ENCODE results near the gene LEUTX.

The LEUTX gene

DNA sequence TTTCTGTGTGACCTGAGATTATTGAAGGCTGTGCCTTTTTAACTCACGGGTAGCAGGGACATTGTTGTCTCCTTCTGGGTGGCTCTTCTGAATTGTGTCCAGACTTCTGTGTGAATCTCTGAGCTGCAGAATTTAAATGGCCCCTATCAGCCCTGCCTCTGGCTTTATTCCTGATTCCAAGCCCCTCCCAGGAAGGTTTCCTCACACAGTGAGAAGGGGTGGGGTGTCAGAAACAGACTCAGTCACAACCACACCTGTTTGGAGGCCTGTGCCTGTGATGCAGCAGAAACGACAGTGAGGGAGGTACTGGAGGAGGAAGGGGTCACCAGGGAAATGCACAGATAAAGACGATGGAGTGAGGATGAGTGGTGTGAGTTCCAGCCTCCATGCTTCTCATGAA, 40.8 kb upstream of the LEUTX start, which contains the start of gene CLC:
CLC (minus strand) TSS at position 139 of the 400 bp plus-strand sequence; CDS start at position 62, 77 bp downstream.
- no peak within 1 kb of the TSS for H3K4me3 ChIP-seq (ENCODE audit: low read depth, low read length)
- no peak for DNase-seq (ENCODE audit: low read depth)
- TF ChIP-seq, protein P1, sequence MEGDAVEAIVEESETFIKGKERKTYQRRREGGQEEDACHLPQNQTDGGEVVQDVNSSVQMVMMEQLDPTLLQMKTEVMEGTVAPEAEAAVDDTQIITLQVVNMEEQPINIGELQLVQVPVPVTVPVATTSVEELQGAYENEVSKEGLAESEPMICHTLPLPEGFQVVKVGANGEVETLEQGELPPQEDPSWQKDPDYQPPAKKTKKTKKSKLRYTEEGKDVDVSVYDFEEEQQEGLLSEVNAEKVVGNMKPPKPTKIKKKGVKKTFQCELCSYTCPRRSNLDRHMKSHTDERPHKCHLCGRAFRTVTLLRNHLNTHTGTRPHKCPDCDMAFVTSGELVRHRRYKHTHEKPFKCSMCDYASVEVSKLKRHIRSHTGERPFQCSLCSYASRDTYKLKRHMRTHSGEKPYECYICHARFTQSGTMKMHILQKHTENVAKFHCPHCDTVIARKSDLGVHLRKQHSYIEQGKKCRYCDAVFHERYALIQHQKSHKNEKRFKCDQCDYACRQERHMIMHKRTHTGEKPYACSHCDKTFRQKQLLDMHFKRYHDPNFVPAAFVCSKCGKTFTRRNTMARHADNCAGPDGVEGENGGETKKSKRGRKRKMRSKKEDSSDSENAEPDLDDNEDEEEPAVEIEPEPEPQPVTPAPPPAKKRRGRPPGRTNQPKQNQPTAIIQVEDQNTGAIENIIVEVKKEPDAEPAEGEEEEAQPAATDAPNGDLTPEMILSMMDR (IDR thresholded peaks at IDR 0.05; ENCODE audit: control insufficient read depth, extremely low read depth, insufficient read depth): no peak

DNA sequence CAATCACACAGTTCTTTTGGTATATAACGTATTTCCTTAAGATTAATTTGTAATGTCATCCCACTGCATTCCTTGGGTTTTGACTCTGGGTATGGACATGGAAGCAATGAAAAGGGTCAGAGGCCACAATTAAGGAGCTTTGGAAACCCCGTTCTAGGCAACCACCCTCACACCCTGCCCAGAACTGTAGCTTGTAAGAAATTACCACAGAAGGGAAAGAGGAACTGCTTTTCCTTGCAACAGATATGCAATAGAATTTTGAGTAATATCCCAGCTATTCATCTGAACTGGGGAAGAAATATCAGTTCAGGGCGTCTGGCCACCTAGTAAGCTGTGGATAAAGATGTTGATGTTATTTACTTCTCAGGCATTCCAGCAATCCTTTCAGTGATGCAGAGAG, 39.8 kb upstream of the LEUTX start:
- no peak for DNase-seq (ENCODE audit: low read depth)
- H3K4me3 ChIP-seq (ENCODE audit: low read depth, low read length): no peak overlapping the region
- TF ChIP-seq, protein P1 (IDR thresholded peaks at IDR 0.05; ENCODE audit: control insufficient read depth, extremely low read depth, insufficient read depth): no peak

DNA sequence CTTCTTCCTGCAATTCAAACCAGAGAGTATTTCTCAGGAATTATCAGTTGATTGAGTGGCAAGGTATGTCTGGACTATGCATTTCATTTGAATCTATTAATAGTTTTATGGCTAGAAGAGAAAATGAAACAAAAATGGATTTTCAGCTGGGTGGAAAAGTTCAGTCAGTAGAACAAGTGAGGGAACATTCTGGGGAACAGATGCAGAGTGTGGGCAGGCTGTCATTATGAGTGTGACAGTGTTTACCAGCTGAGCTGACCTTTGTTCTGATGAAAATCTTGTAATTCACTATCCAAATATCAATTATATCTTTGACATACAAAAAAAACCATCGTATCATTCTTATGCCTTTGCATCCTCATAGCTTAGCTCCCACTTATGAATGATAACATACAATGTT, 38.3 kb upstream of the LEUTX start:
- TF ChIP-seq, protein P1 (IDR thresholded peaks at IDR 0.05; ENCODE audit: control insufficient read depth, extremely low read depth, insufficient read depth): no peak
- DNase-seq (ENCODE audit: low read depth): no peak
- no peak overlapping the region for H3K4me3 ChIP-seq (ENCODE audit: low read depth, low read length)

DNA sequence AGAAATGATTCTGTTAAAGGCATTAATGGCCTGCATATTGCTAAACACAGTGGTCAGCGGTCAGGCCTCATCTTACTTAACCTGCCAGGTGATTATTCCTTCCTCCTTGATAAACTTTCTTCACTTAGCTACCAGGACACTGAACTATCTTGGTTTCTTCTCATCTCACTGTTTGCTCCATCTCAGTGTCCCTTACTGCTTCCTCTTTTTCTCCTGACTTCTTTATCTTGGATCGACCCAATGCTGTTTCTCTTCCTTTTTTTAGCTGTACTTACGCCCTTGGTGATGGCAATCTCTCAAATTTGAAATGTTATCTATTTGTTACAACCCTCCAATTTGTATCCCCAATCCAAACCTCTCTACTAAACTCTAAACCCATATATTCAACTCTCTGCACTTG, 33.0 kb upstream of the LEUTX start:
- no peak overlapping the region for H3K4me3 ChIP-seq (ENCODE audit: low read depth, low read length)
- no peak for DNase-seq (ENCODE audit: low read depth)
- TF ChIP-seq, protein P1 (IDR thresholded peaks at IDR 0.05; ENCODE audit: control insufficient read depth, extremely low read depth, insufficient read depth): no peak

DNA sequence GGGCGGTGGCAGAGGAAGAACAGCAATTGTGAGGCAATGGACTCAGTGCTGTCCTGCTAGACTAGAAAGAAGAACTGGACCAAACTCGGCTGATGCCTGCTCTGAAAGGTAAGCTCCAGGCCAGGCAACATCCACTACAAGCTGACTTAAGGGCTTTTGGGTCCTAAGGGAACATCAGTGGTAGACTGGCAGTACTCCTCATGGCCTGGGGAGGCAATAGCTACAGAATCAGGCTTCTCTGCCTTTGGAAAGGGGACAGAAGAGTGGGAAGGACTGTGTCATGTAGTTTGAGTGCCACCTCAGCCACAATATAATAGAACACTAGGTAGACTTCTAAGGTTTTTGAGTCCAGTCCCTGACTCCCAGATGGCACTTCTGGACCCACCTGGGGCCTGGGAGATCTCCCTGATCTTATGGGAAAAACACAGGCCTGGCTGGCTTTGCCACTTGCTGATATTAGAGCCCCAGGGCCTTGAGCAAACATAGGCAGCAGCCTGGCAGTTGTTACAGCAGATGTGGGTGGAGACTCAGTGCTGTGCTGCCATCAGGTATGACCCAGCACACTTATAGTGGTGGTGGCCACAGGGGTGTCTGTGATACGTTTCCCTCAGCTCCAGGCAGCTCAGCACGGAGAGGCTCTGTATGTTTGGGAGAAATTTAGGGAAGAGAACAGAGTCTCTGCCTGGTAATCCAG, 31.7 kb upstream of the LEUTX start:
- H3K4me3 ChIP-seq (ENCODE audit: low read depth, low read length): no peak overlapping the region
- TF ChIP-seq, protein P1 (IDR thresholded peaks at IDR 0.05; ENCODE audit: control insufficient read depth, extremely low read depth, insufficient read depth): no peak
- peak; percentile 10 for DNase-seq (ENCODE audit: low read depth)

DNA sequence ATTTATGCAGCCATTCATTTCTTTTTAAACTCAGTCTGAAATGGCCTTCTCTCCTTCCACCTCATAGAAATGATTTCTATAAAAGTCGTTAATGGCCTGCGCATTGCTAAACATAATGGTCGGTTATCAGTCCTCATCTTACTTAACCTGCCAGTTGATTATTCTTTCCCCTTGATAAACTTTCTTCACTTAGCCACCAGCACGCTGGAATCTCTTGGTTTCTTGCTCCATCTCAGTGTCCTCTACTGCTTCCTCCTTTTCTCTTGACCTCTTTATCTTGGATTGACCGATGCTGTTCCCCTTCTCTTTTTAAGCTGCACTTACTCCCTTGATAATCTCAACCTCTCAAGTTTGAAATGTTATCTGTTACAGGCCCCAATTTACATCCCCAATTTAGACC, 28.7 kb upstream of the LEUTX start:
- TF ChIP-seq, protein P1 (IDR thresholded peaks at IDR 0.05; ENCODE audit: control insufficient read depth, extremely low read depth, insufficient read depth): no peak
- DNase-seq (ENCODE audit: low read depth): no peak

DNA sequence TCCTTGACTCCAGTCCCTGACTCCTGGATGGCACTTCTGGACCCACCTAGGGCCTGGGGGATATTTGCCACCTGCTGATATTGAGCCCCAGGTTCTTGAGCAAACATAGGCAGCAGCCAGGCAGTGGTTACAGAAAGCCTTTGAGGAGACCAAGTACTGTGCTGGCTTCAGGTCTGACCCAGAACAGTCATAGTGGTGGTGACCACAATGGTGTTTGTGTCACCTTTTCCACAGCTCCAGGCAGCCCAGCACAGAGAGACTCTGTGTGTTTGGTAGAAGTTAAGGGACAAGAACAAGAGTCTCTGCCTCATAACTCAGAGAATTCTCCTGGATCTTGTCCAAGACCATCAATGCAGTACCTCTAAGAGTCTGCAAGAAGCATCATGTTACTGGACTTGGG, 26.3 kb upstream of the LEUTX start:
- DNase-seq (ENCODE audit: low read depth): no peak
- TF ChIP-seq, protein P1 (IDR thresholded peaks at IDR 0.05; ENCODE audit: control insufficient read depth, extremely low read depth, insufficient read depth): no peak
- H3K4me3 ChIP-seq (ENCODE audit: low read depth, low read length): no peak overlapping the region

More for the DNA sequence above, 28.7 kb upstream of the LEUTX start:
- no peak overlapping the region for H3K4me3 ChIP-seq (ENCODE audit: low read depth, low read length)

Measured in LNCaP clone FGC (cell line).